Hematopoietic multipotent progenitor cell treated with erythropoietin and hydrocortisone succinate and interleukin-3 and kit ligand, for 6 days (in vitro differentiated cells): ENCODE results near the gene DHX58.
"Not testable (repeated sequence)": the region's sequence is repeated elsewhere in the genome, so short reads cannot be mapped to it uniquely, and the experiment has no call there.

ENCODE experiments used
- DNase-seq: peaks from one replicate; pipeline ENCODE4 v3.0.0-alpha.2; 2015

Gene DHX58

DNA sequence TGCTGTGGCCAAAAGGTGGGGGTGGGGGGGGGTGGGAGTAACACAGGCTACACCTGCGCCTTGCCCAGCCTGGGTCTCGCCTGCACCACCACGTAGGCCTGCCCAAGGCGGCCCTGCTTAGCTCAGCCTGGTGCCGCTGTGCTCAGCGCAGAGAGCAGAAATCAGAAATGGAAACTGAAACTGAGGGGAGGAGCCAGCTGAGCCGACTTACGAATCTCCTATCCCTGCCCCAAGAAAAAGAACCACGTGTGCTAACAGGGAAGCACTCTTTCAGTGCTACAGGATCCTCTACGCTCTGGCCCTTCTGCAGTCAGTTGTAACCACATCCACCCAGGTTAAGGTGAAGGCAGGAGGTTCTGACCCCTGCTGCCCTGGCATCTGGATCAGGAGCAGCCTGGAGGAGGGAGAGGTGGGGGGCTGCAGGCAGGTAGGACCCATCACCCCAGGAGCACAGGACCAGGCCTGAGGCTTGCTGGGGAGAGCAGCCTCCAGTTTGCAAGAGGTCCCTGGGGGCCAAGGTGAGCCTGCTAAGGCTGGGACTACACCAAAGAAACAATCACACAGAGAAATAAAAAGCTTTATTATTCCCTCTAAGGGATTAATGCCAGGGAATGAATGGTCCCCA, at the start of gene DHX58:
DHX58 (minus strand) TSS at position 163 of the 625 bp plus-strand sequence. CDS start 822 bp downstream, outside the sequence.
- DNase-seq = peak; percentile 96

DNA sequence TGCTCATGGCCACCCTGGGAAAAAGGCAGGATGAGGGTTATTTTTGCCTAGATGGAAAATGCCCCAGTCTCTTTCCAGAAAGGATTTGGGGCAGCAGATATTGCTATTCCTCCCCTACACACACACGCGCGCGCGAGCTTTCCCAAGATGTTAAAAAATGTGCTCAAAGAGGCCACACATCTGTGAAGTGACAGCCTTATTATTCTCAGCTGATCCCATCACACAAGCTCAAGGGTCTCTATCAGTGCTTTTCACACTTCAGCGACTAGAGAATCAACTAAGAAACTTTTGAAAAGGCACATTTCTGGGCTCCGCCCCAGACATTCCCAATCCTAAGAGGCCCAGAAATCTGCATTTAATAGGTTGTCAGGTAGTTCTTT, 48.0 kb upstream of the DHX58 start:
- no peak for DNase-seq

DNA sequence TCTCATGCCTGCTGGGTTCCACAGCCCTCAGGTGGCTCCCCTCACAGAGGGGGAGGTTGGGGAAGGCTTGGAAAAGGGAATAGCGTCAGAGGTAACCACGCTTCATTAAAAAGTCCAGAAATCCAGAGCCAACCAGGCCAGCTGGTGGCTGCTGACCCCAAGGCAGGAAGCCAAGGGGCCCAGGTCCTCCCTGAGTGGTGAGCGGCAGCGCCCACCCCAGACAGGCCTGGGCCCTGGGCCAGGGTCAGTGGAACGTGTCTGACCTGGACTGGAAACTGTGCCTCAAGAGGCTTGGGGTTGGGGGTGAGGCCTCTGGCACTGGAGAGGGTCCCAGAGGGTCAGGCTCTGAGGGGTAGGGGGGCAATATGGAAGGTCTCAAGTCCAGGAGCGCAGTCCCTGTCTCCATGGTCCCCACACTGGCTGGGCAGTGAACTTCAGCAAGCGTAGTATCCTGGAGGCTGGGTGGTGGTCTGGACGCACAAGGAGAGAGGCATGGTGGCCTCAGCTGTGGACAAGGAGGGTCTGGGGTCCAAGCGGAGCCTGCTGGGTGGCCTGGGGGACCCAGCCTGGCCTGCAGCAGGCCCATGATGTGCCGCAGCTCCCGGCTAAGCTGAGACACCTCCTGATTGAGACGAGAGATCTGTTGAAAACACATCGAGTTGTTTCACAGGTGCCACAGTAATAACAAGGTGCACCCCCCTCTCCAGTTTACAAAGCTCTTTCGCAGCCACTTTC, 47.4 kb upstream of the DHX58 start:
- DNase-seq = no peak

DNA sequence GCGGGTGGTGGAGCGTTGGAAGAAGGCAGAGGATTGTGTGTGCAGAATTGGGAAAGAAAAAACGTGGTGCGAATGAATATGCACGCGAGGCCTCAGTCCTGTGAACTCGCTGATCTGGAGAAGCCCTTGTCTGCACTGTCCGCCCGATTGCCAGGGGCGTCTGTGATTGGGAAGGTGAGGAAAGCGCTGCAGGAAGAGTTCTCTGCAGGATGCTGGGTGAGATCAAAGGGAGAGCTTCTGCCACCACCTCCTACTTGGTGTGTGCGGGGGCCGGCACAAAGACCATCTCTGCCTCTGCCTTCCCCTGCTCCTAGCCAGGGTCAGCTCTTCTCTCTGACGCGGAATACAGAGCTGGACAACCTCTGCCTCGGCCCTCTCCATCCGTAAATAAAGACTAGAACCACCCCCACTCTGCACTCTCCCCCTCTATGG, 43.1 kb upstream of the DHX58 start:
- DNase-seq = no peak

DNA sequence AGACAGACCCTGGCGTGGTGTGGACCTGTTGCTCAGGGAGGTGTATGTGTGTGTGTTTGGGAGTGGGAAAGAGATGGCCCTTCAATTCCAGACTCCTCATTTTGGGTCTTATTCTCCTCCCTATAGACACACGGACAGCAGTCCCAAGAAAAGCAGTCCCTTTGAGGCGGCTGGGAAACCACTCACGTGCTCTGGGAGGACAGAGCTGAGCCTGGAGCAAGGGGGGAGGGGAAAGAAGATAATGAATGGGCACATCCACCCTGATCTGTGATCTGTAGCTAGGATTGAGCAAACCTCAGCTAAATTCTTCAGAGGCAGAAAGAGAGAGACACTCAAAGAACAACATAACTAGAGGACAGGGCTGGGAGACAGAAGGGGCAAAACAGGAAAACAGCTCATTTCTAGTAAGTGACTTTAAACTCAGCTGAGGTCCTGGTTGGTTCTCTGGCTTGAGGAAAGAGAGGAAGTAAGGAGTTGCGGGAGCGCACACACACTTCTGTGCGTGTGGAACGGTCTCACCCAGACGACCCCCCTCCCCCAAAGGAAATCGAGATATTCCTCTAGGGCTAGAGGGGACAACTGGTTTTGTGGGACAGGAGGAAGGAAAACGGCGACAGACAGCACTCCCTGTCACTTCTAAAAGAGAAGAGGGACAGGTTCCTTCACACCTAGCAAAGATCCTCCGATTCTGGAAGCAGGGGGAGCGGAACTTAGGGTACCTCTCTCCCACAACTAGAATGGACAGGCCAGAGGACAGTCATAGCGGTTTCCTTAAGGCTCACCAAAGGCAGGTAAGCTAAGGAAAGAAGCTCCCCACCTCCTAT, 41.6 kb upstream of the DHX58 start:
- peak; percentile 54 for DNase-seq

DNA sequence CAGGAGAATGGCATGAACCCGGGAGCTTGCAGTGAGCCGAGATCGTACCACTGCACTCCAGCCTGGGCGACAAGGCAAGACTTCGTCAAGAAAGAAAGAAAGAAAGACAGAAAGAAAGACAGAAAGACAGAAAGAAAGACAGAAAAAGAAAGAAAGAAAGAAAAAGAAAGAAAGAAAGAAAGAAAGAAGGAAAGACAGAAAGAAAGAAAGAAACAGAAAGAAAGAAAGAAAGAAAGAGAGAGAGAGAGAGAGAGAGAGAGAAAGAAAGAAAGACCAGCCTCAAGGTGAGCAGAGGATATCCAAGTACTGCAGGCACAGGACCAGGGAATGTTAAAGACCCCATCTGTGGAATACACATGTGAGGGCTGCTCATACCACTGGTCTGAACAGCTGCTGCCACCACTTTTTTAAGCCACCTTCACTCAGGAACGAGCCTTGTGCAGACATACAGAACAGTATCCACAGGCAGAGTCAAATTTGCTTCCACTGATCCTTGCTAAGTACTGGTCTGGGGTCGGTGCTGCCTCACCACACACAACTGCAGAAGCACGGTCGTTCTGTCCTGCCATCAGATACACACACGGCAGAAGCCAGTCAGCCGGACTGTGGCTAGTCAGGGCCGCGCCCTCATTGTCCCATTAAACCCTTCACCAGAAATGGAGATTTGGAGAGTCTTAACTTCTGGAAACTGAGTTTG, 34.5 kb upstream of the DHX58 start:
- DNase-seq = no peak

DNA sequence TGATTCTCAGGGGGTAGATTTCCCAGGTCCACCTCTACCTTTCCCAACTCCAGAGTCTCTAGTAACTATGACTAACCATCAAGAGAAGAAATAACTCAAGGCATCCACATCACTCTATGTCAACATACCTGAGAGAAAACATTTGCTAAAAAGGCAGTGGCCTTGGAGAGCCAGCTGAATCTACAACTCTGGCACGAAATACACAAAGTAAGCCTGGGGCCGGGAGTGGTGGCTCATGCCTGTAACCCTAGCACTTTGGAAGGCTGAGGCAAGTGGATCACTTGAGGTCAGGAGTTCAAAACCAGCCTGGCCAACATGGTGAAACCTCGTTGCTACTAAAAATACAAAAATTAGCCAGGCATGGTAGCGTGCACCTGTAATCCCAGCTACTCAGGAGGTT, 30.6 kb upstream of the DHX58 start:
- not testable (repeated sequence) for DNase-seq

DNA sequence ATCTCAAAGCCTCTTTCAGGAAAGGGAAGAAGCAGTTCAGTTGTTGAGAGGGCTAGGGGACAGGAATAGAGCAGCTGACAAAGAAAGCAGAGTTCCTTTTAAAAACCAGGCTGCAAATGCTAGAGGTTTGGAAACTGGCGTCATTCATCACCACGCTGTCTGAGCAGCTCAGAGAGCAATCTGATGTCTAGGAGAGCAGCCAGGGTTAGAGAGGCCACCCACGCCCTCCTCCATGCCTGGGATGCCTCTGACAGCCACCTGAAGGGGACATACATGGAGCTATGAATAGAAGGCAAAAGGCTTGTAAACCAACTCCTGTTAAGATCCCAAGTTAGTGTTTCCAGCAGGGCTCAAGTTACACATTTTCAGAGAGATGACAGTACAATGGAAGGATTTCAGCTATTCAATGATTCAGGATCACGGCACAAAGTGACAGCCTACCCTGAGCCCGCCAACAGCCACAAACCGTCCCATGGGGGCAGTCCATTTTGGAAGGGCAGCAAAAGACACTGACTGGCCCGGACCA, 29.9 kb upstream of the DHX58 start:
- DNase-seq = no peak

DNA sequence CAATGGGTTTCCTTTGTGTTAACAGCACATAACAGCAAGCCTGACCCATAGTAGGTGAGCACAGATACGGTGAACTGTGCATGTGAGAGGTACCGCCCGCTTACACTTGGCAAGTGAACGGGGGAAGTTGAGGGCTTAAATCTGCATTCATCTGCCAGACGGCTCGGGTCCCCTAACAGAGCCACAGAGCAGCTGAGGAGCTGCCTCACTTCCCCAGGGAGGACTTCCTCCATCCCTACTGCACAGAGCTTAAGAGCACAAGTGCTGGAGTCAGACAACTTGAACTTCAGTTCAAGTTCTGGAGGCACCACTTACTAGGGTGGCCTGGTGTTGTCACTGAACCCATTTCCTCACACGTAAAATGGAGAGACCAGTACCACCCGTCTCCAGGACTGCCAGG, 28.9 kb upstream of the DHX58 start:
- no peak for DNase-seq

DNA sequence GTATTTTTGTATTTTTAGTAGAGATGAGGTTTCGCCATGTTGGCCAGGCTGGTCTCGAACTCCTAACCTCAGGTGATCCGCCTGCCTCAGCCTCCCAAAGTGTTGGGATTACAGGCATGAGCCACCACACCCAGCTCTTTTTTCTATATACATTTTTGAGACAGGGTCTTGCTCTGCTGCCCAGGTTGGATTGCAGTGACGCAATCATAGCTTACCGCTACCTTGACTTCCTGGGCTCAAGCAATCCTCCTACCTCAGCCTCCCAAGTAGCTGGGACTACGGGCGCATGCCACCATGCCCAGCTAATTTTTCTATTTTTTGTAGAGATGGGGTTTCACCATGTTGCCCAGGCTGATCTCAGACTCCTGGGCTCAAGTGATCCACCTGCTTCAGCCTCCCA, 28.2 kb upstream of the DHX58 start:
- DNase-seq = not testable (repeated sequence)

DNA sequence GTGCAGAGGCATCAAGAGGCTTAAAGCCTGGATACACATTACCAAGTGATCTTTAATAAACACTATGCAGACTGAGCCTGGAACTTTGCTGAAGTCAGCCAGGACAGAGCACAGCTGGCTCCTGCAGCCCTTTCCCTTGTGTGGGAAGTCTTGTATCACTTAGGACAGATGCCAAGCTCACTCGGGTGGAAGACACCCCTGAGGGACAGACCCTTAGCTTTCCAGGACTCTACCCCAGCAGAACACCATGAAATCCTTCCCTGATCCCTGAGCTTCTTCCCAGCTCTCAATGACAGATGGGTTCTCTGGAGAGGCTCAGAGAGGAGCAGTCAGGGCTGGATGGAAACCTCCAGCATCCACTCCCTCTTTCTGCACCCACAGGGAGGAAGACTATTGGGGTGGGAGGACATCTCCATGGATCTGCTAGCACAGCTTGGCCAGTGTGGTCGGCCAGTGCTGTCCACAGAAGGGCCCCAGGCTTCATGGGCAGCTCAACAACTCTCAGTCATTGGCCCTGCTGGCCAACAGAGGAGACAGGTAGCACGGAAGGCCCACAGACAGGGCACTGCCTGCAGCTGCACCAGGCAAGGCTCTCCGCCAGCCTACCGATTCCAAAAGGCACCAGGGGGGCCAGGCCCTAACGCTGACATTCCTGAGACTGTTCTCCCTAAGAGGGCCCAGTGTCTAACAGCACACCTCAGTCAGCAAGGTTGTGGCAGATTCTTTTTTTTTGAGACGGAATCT, 26.4 kb upstream of the DHX58 start:
- no peak for DNase-seq

DNA sequence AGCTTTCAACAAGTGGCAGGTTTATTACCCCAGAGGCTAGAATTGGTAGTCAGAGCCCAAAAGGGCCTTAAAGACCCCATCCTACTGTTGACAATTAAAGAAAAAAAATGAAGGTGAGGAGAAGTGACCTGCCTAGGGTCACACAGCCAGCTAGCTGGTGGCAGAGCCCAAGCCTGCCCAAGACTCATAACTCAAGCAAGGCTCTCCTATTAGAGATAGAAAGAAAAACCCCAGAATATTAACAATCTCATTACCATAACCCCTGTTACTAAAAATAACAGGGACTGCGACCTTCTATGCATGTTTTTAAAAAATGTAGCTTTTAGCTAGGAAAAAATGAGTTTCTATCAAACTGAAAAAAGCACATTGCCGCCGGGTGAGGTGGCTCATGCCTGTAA, 24.1 kb upstream of the DHX58 start:
- DNase-seq = no peak

DNA sequence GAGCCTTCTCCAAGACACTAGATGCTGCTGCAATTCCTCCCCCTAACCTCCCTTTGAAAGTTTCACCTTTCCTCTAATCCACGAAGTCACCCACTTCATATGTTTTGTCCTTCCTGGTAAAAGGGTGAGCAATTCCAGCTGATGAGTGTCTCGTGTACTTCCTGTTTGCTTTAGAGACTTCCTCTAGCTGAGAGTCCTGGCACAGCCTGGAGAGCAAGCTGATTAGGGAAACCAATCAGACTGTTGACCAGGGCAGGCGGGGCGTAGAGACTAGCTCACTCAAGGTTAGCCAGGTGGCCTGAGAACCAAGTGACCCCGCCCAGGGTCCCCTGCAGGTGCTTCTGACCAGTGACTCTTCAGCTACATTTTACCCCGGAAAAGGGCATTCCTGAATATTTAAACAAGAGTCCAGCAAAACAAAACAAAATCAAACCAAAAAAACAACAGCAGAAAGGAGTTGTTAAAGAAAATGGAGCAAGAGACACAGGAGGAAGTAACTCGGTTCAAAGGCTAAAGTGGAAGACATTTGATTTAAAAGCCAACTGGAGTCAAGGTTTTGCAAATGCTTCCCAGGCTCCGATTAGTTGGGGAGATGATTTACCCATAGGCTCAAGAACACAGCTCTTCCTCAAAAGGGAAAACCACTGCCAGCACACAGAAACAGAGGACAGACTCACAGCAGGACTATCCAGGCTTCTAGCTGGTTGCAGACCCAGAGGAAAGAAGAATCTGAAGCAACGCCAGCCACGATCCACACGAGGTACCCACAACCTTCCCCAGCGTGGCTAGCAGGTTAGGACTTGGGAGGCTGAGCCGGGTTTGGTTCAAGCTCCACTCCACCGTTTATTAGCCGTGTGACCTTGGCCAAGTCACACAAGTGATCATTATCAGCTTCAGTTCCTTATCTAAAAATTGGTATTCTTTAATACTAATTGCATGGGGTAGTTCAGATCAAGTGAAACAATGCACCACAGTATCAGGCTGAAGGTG, 23.4 kb upstream of the DHX58 start:
- DNase-seq = peak; percentile 54

DNA sequence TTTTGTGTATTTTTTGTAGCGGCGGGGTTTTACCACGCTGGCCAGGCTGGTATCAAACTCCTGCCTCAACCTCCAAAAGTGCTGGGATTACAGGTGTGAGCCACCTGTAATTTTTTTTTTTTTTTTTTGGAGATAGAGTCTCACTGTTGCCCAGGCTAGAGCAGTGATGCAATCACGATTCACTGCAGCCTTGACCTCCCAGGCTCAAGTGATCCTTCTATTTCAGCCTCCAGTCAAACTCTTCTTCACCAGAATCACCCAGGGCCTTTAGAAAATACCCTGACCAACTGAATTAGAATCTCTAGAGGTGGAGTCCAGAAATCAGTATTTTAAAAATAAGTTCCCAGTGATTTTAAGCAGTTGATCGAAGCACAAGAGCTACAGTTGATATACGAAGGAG, 22.6 kb upstream of the DHX58 start:
- no peak for DNase-seq

DNA sequence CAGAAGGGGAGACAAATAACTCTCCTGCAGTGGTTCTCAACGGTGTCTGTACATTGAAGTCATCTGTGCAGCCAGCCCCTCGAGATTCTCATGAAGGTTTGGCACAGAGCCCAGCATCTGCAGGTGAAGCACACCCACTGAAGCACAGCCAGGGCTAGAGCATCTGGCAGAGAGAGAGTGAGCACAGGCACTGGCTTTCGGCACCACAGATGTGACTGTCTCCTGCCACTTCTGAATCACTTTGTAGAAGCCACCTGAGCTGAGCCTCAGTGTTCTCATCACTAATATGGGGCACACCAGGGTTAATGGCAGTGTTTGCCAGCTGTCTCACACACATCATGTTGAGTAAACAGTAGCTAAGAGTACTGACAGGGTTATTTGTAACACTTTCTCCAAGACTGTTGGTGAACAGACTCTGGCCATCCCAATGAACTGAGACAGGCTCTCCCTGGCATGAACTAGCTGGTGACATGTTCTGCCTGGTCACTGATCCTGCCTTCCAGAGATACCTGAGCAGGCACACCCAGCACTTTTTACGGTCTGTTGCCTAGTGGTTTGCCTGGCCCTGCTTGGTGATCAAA, 21.0 kb upstream of the DHX58 start:
- DNase-seq = peak; percentile 55

DNA sequence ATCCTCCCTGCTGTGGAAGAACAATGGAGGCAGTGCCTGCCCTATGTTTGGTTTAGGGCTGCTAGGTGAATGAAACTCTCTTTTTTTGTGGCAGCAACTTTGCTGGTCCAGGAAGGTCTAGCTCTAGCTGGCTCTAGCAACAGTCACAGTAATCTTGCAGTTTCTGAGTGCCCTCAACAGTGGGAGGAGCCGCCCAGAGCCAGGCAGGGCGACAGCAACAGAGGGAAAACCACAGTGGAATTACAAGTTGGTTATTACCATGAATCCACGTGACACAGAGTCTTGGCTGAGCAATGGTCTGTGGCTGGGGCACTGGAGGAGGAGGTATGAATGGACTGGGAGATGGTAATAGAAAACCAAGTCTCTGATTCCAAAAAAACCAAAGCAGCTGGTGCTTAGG, 20.4 kb upstream of the DHX58 start:
- peak; percentile 84 for DNase-seq

DNA sequence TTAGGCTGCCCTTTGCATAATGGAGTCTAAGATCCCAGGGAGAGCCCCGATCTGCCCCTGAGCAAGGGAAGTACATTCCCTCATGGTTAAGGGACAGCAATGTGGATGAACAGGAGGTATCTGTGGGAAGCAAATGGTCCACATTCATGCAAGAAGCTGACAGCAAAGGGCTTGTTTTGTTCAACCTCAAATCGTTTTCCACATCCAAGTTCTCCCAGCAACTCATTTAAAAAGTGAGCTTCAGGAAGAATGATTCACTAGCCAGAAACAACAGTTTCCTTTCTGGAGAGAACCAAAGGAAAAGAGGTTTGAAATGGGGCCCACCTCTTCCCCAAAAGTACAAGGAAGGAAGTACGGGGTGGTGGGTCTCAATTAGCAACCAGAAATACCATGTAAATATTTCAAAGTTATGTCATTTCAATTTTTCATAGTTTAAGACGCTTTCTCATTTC, 19.5 kb upstream of the DHX58 start:
- DNase-seq = no peak

DNA sequence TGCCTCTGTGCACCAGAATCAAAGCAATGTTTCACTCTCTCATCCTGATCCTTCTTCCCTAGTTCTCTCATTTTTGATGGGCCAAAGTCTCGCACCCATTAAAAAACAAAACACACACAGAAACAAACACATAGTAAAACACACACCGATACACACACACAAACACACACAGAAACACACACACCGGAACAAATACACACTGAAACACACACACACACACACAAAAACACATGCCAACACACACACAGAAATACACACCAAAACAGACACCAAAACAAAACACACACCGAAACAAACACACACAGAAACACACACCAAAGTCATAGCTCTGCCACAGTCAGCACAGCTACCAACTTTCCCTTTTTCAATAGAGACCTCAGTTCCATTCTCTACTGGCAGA, 18.7 kb upstream of the DHX58 start:
- no peak for DNase-seq

DNA sequence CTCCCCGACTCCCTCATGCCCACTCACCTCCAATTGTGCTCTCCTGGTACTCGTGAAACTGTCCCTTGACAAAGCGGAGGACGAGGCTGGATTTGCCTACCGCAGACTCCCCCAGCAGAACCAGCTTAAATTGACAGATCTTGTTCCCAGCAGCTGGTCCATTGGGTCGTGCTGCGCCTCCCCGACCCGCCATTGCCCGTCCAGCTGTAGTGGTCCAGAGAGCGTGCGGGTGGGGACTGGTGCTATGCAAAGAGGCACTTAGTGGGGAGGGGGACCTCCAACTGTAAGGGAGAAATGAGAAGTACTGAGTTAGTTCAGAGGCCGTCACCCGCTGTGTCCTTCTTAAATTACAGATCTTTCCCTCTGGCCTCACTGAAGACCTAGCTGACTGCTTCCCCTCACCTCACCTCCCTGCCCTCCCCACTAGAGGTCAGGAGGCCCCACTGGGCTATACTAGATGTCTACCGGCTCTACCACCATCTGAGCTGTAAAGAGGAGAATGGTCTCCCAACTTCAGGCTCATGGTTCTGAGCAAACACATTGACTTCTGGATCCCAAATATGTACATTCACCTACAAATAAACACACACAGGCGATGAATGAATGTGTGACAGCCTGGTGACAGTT, 17.9 kb upstream of the DHX58 start:
- no peak for DNase-seq
